ENCODE measurements around the gene STUM. TPM values are rescaled to one million over a fixed set of nuclear protein-coding genes. Genes with fewer than 3 reads are reported as not detected.
A peak's percentile ranks its signal among the peaks of the same experiment; 100 is the strongest.

The STUM gene
- total and polyA plus RNA-seq, 2 experiments from 2014 or later, result 0.71 to 7.6 TPM

DNA sequence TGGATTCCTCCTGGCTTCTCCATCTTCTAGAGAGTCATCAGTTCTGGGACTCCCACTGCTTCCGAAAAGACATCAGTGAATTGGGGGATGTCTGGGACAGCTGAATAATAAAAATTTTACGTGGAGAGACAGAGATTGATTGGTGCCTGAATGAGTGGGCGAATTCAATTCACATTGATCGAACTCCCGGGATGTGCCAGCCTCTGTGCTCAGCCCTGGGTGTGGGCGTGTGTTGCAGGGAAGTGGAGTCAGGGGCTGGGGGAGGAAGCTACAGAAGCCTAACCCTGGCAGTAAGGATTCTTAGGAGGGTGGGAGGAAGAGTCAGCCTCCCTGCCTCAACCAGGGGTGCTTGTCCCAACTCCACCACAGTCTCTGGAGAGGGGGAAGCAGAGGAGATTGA is 18.0 kb upstream of the STUM start:
- no peaks in the 10 kb centered on the region for H3K27me3 ChIP-seq
- no peak overlapping the region for H3K4me3 ChIP-seq
- no peak overlapping the region for H3K27ac ChIP-seq
- H3K4me1 ChIP-seq (ENCODE audit: low read depth), result peaks cover 34% of the 10 kb centered on the region
- TF ChIP-seq, protein P1, sequence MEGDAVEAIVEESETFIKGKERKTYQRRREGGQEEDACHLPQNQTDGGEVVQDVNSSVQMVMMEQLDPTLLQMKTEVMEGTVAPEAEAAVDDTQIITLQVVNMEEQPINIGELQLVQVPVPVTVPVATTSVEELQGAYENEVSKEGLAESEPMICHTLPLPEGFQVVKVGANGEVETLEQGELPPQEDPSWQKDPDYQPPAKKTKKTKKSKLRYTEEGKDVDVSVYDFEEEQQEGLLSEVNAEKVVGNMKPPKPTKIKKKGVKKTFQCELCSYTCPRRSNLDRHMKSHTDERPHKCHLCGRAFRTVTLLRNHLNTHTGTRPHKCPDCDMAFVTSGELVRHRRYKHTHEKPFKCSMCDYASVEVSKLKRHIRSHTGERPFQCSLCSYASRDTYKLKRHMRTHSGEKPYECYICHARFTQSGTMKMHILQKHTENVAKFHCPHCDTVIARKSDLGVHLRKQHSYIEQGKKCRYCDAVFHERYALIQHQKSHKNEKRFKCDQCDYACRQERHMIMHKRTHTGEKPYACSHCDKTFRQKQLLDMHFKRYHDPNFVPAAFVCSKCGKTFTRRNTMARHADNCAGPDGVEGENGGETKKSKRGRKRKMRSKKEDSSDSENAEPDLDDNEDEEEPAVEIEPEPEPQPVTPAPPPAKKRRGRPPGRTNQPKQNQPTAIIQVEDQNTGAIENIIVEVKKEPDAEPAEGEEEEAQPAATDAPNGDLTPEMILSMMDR (IDR thresholded peaks at IDR 0.05; ENCODE audit: low read depth, low read length), result no peak
- no peaks in the 10 kb centered on the region for H3K9me3 ChIP-seq (ENCODE audit: low read depth)
- H3K36me3 ChIP-seq, result no peaks in the 10 kb centered on the region
- DNase-seq (ENCODE audit: low read depth in 1 of 2, low spot score in 1 of 2), result no peak

- Histone ChIP-seq H3K27ac (no peak overlapping the region), H3K27me3 (no peaks in the 10 kb centered on the region), H3K36me3 (no peaks in the 10 kb centered on the region), H3K9me3 (ENCODE audit: low read depth) (no peaks in the 10 kb centered on the region), H3K4me1 (ENCODE audit: low read depth) (peaks cover 29% of the 10 kb centered on the region), H3K4me3 (no peak overlapping the region)
- DNase-seq (ENCODE audit: low read depth in 1 of 2, low spot score in 1 of 2), result no peak
- TF ChIP-seq, protein P1 (IDR thresholded peaks at IDR 0.05; ENCODE audit: low read depth, low read length), result no peak
These were observed 17.0 kb upstream of the STUM start for GRCh38 chr1:226531360-226532093.

DNA sequence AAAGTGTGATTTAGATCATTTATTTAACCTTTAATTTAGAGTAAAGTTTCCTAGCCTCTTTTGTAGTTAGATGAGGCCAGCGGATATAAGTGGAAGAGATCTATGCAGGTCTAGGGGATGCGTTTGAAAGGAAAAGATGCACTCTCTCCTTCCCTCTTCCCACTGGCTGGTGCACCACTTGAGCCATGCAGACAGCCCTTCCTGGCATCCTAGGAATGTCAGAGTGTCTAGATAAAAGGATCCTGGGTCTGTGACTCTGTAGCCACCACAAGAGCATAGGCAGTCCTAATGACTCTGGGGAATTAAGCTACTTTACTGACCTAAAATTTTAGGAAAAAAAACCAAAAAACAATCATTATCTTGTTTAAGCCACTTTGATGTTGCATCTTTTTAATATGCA is 16.0 kb upstream of the STUM start:
- Histone ChIP-seq H3K27me3 (no peaks in the 10 kb centered on the region), H3K36me3 (no peaks in the 10 kb centered on the region), H3K4me3 (no peak overlapping the region), H3K4me1 (ENCODE audit: low read depth) (peaks cover 22% of the 10 kb centered on the region), H3K9me3 (ENCODE audit: low read depth) (no peaks in the 10 kb centered on the region), H3K27ac (peak overlapping the region; percentile 58)
- DNase-seq (ENCODE audit: low read depth in 1 of 2, low spot score in 1 of 2), result peak in 1 of 2 donors; percentile 69
- TF ChIP-seq, protein P1 (IDR thresholded peaks at IDR 0.05; ENCODE audit: low read depth, low read length), result no peak

GRCh38 chr1:226533220-226533619 is 15.3 kb upstream of the STUM start:
- no peaks in the 10 kb centered on the region for H3K36me3 ChIP-seq
- no peaks in the 10 kb centered on the region for H3K27me3 ChIP-seq
- H3K27ac ChIP-seq, result peak overlapping the region; percentile 58
- DNase-seq (ENCODE audit: low read depth in 1 of 2, low spot score in 1 of 2), result no peak
- no peaks in the 10 kb centered on the region for H3K9me3 ChIP-seq (ENCODE audit: low read depth)
- peaks cover 22% of the 10 kb centered on the region for H3K4me1 ChIP-seq (ENCODE audit: low read depth)
- TF ChIP-seq, protein P1 (IDR thresholded peaks at IDR 0.05; ENCODE audit: low read depth, low read length), result no peak
- H3K4me3 ChIP-seq, result no peak overlapping the region

- no peaks in the 10 kb centered on the region for H3K36me3 ChIP-seq
- no peak overlapping the region for H3K27ac ChIP-seq
- H3K4me1 ChIP-seq (ENCODE audit: low read depth), result peaks cover 22% of the 10 kb centered on the region
- TF ChIP-seq, protein P1 (IDR thresholded peaks at IDR 0.05; ENCODE audit: low read depth, low read length), result no peak
- H3K4me3 ChIP-seq, result no peak overlapping the region
- H3K9me3 ChIP-seq (ENCODE audit: low read depth), result no peaks in the 10 kb centered on the region
- H3K27me3 ChIP-seq, result no peaks in the 10 kb centered on the region
- DNase-seq (ENCODE audit: low read depth in 1 of 2, low spot score in 1 of 2), result no peak
These were observed 14.5 kb upstream of the STUM start for GRCh38 chr1:226534098-226534497.
